ENCODE measurements around the gene SDK2.
A peak's percentile ranks its signal among the peaks of the same experiment; 100 is the strongest.

The SDK2 gene

DNA sequence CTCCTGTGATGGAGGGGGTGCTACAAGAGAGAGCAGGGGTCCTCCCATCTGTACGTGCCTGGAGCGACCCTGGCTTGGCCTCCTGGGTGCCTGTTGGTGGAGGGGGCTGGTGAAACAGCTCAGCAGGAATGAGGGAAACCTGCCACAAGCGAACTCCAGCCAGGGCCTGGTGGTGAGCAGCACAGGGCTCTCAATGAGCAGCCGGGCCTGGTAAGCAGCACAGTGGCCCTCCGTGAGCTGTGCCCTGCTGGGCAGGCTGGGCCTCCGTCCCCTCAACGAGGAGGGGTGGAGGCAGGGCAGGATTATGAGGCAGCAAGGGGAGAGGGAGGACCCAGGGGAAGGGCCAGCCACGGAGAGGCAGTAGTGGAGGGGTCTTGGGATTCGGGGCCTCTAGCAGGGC is 101.9 kb downstream of the SDK2 start:
- in situ Hi-C loops (cut with MboI; ENCODE audit: low sequenced_read_pairs): no loop called here
- Histone ChIP-seq H3K4me3 (no peak overlapping the region), H3K36me3 (replicated peaks) (no peaks in the 10 kb centered on the region), H3K27me3 (ENCODE audit: low read depth) (peaks cover 9% of the 10 kb centered on the region; the same call in 1 of the 2 replicates), H3K4me1 (no peaks in the 10 kb centered on the region), H3K9me3 (no peaks in the 10 kb centered on the region)
- no peak for DNase-seq (ENCODE audit: low spot score in 2 of 2)

GRCh38 chr17:73541561-73541981 is 102.7 kb downstream of the SDK2 start:
- peaks cover 9% of the 10 kb centered on the region; the same call in 1 of the 2 replicates for H3K27me3 ChIP-seq (ENCODE audit: low read depth)
- peak in 1 of 2 experiments; percentile 20 for DNase-seq (ENCODE audit: low spot score in 2 of 2)
- in situ Hi-C loops (cut with MboI; ENCODE audit: low sequenced_read_pairs): no loop called here
- H3K36me3 ChIP-seq (replicated peaks): no peaks in the 10 kb centered on the region
- H3K9me3 ChIP-seq: no peaks in the 10 kb centered on the region
- H3K4me1 ChIP-seq: no peaks in the 10 kb centered on the region
- no peak overlapping the region for H3K4me3 ChIP-seq

GRCh38 chr17:73541111-73541510 is 103.1 kb downstream of the SDK2 start:
- in situ Hi-C loops (cut with MboI; ENCODE audit: low sequenced_read_pairs): no loop called here
- Histone ChIP-seq H3K27me3 (ENCODE audit: low read depth) (peaks cover 9% of the 10 kb centered on the region; the same call in 1 of the 2 replicates), H3K9me3 (no peaks in the 10 kb centered on the region), H3K36me3 (replicated peaks) (no peaks in the 10 kb centered on the region), H3K4me3 (no peak overlapping the region), H3K4me1 (no peaks in the 10 kb centered on the region)
- no peak for DNase-seq (ENCODE audit: low spot score in 2 of 2)

DNA sequence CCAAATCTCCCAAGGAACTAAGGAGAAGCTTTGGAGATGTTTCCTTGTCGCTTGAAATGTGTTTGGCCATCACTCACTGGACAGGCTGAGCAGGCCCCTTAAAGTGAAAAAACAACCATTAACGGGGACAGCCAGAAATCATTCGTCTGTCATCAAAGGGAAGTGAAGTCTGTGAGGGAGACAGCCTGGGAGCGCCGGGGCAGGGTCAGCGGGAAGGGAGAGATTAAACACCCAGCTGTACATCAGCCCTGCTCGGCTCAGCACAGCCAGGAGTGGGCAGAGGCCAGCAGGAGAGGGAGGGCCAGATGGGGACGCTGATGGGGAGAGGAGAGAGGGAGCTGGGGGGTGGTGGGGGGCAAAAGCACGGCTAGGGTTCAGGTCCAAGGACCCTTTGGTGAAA is 105.1 kb downstream of the SDK2 start:
- no peak for DNase-seq (ENCODE audit: low spot score in 2 of 2)
- no peak overlapping the region for H3K4me3 ChIP-seq
- H3K27me3 ChIP-seq (ENCODE audit: low read depth): no peaks in the 10 kb centered on the region; the same call in 1 of the 2 replicates
- no peaks in the 10 kb centered on the region for H3K4me1 ChIP-seq
- no peaks in the 10 kb centered on the region for H3K36me3 ChIP-seq (replicated peaks)
- H3K9me3 ChIP-seq: no peaks in the 10 kb centered on the region
- in situ Hi-C loops (cut with MboI; ENCODE audit: low sequenced_read_pairs): no loop called here

DNA sequence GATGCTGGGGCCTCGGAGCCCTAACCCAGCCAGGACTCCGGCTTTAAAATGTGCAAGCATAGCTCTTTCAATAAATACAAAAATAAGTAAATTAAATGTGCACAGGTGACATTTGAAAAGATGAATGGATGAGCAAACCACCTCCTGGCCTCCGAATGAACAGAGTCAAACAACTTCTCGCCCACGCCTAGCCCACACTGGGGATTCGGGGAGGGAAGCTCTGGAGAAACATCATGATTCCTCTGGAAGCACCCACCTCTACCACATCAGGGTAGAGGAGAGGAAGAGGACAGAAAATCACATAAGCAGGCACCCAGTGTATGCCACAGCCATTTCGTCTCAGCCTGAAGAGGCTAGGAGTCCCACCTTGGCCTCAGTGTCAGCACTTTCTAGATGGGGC is 105.8 kb downstream of the SDK2 start:
- H3K27me3 ChIP-seq (ENCODE audit: low read depth): no peaks in the 10 kb centered on the region
- no peak for DNase-seq (ENCODE audit: low spot score in 2 of 2)
- no peak overlapping the region for H3K4me3 ChIP-seq
- no peaks in the 10 kb centered on the region for H3K36me3 ChIP-seq (replicated peaks)
- in situ Hi-C loops (cut with MboI; ENCODE audit: low sequenced_read_pairs): no loop called here
- no peaks in the 10 kb centered on the region for H3K9me3 ChIP-seq
- no peaks in the 10 kb centered on the region for H3K4me1 ChIP-seq

DNA sequence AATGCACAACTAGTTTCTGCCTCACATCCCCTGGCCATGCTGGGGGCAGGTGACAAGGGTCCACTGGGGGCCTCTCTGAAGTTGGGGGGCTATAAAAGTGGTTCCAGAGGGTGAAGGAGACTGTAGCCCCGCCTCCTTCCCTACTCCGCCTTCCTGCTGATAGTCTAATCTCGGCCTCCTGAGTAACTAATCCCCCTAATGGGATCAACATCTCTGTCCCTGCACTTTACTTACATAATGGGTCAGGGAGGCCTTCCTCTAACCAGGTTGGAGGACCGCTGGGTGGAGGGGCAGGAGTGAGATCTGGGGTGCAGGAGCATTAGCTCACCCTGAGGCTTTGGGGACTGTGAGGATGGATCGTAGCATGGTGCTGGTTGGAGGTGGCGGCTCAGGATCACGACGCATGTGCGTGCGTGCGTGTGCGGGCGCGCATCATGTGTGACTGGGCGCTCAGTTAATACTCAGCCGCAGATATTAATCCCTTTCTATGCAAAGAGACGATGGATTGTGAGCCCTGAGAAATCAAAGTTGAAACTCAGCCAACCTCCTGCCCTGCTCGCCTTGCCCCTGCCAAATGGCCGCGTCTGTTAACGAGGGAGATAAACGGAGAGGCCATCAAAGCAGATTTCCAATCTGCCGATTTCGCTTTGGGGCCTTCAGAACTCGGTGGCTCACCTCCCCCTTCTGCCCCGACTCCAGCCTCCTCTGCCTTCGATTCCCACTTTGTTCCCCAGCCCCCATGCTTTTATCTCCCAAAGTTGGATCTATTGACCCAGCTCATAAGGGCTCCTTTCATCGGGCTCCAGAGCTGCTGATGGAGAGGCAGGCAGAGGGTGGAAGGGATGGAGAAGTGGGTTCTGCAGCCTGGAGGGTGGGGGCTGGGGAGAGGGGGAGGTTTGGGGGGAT is 107.3 kb downstream of the SDK2 start:
- no peaks in the 10 kb centered on the region for H3K36me3 ChIP-seq (replicated peaks)
- H3K9me3 ChIP-seq: no peaks in the 10 kb centered on the region
- H3K4me1 ChIP-seq: no peaks in the 10 kb centered on the region
- H3K27me3 ChIP-seq (ENCODE audit: low read depth): no peaks in the 10 kb centered on the region
- no peak overlapping the region for H3K4me3 ChIP-seq
- in situ Hi-C loops (cut with MboI; ENCODE audit: low sequenced_read_pairs): no loop called here
- no peak for DNase-seq (ENCODE audit: low spot score in 2 of 2)

DNA sequence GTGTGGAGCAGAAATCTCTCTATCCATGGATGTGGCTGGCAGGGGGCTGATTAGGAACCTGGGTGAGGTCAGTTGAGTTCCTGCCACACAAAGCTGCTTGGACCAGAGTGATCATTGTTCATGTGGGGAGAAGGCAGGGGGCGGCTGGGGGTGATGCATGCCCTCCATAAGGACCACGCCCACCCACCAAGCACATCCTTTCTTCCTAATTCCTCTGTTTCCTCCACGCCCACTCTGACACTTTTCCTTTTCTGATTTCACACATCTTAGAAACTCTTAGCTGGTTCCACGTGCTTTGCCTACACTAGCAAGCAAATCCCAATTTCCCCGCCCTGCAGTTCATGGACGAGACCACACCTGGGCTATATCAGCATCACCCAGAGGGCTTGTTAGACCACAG is 108.5 kb downstream of the SDK2 start:
- Histone ChIP-seq H3K9me3 (no peaks in the 10 kb centered on the region), H3K4me1 (no peaks in the 10 kb centered on the region), H3K27me3 (ENCODE audit: low read depth) (no peaks in the 10 kb centered on the region), H3K36me3 (replicated peaks) (no peaks in the 10 kb centered on the region), H3K4me3 (no peak overlapping the region)
- in situ Hi-C loops (cut with MboI; ENCODE audit: low sequenced_read_pairs): no loop called here
- DNase-seq (ENCODE audit: low spot score in 2 of 2): no peak

- in situ Hi-C loops (cut with MboI; ENCODE audit: low sequenced_read_pairs): no loop called here
- no peaks in the 10 kb centered on the region for H3K36me3 ChIP-seq (replicated peaks)
- no peak for DNase-seq (ENCODE audit: low spot score in 2 of 2)
- H3K9me3 ChIP-seq: no peaks in the 10 kb centered on the region
- no peaks in the 10 kb centered on the region for H3K4me1 ChIP-seq
- no peak overlapping the region for H3K4me3 ChIP-seq
- H3K27me3 ChIP-seq (ENCODE audit: low read depth): no peaks in the 10 kb centered on the region
Measured at GRCh38 chr17:73534209-73534909, 109.9 kb downstream of the SDK2 start.

DNA sequence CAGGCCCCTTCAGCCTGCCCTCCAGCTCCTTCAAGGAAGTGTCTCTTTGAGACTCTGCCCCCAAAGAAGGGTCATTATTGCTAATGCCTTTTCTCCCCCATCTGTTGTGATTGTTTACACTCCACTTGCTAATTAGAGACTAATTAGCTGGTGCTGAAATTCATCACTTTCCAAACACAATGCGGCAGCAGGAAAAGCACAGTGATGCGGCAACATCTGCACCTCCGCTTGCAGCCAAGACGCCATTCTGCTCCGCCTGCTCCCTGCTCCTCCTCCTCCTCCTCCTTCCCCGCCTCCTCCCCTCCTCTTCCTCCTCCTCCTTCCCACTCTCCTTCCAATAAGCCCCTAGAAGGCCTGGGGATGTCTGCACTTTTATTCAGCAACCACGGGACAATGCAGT is 110.5 kb downstream of the SDK2 start:
- H3K9me3 ChIP-seq: no peaks in the 10 kb centered on the region
- in situ Hi-C loops (cut with MboI; ENCODE audit: low sequenced_read_pairs): no loop called here
- H3K4me3 ChIP-seq: no peak overlapping the region
- H3K36me3 ChIP-seq (replicated peaks): no peaks in the 10 kb centered on the region
- no peak for DNase-seq (ENCODE audit: low spot score in 2 of 2)
- no peaks in the 10 kb centered on the region for H3K27me3 ChIP-seq (ENCODE audit: low read depth)
- no peaks in the 10 kb centered on the region for H3K4me1 ChIP-seq

GRCh38 chr17:73533127-73533526 is 111.1 kb downstream of the SDK2 start:
- no peaks in the 10 kb centered on the region for H3K27me3 ChIP-seq (ENCODE audit: low read depth)
- no peaks in the 10 kb centered on the region for H3K36me3 ChIP-seq (replicated peaks)
- in situ Hi-C loops (cut with MboI; ENCODE audit: low sequenced_read_pairs): no loop called here
- no peak overlapping the region for H3K4me3 ChIP-seq
- no peak for DNase-seq (ENCODE audit: low spot score in 2 of 2)
- no peaks in the 10 kb centered on the region for H3K4me1 ChIP-seq
- H3K9me3 ChIP-seq: no peaks in the 10 kb centered on the region

DNA sequence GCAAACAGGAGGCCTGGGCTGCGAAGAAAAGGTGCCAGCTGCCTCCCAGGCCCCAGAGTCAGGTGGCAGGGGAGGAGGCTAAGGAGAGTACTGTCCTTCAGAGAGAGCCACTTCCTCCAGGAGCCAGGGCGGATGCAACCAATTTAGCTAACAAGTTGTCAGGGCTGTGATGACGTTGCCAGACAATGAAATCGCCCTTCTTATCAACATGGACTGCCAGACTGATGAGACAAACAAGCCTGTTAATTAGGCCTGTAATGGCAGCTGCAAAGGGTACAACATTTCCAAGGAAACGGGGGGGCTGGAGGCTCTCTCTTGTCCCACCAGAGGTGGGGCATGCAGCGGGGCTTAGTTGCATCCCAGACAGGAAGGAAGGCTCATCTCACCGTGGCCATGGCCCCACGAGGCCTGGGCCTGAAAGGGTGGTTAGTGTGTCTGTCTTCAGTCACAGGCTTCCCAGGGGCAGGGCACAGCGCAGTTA is 111.8 kb downstream of the SDK2 start:
- in situ Hi-C loops (cut with MboI; ENCODE audit: low sequenced_read_pairs): no loop called here
- Histone ChIP-seq H3K4me3 (no peak overlapping the region), H3K27me3 (ENCODE audit: low read depth) (no peaks in the 10 kb centered on the region), H3K36me3 (replicated peaks) (no peaks in the 10 kb centered on the region), H3K9me3 (no peaks in the 10 kb centered on the region), H3K4me1 (no peaks in the 10 kb centered on the region)
- DNase-seq (ENCODE audit: low spot score in 2 of 2): no peak

DNA sequence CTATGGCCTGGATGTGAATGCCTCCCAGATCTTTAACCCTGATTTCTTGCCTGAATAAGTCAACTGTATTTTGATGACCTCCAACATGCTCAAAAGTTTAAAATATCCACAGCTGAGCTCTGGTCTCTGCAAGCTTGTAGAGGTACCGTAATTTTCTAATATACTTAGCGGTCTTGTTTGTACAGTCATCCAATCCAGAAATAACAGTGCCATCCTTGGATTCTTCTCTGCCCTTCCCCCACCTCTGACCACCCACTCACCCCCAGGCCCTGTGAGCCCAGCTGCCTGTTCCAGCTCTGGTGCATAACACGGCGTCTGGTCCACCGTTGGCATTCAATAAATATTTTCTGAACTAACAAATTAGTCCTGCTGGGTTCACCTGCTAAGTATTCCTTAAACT is 113.1 kb downstream of the SDK2 start:
- no peak for DNase-seq (ENCODE audit: low spot score in 2 of 2)
- Histone ChIP-seq H3K36me3 (replicated peaks) (no peaks in the 10 kb centered on the region), H3K4me3 (no peak overlapping the region), H3K4me1 (no peaks in the 10 kb centered on the region), H3K27me3 (ENCODE audit: low read depth) (no peaks in the 10 kb centered on the region), H3K9me3 (no peaks in the 10 kb centered on the region)
- in situ Hi-C loops (cut with MboI; ENCODE audit: low sequenced_read_pairs): no loop called here

- no peaks in the 10 kb centered on the region for H3K9me3 ChIP-seq
- H3K36me3 ChIP-seq (replicated peaks): no peaks in the 10 kb centered on the region
- no peak for DNase-seq (ENCODE audit: low spot score in 2 of 2)
- peaks cover under 1% of the 10 kb centered on the region; the same call in 1 of the 2 replicates for H3K27me3 ChIP-seq (ENCODE audit: low read depth)
- no peaks in the 10 kb centered on the region for H3K4me1 ChIP-seq
- in situ Hi-C loops (cut with MboI; ENCODE audit: low sequenced_read_pairs): no loop called here
- no peak overlapping the region for H3K4me3 ChIP-seq
Measured at GRCh38 chr17:73528679-73529078, 115.6 kb downstream of the SDK2 start.

DNA sequence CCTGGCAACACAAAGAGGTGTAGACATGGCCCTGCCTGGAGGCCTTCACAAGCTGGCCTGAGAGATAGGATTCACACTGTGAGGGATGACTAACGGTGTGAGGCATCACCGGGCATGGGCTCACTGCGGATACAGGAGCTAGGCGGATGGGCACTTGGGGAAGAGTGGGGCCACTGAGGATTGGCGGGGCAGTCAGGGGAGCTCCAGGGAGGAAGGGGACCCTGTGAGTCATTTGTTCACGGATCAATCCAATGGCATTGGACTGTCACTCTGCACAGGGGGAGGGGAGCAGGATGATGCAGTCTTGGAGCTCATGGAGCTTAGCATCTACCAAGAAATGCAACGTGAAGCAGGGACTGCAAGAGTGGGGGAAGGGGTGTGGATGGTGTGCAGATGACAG is 117.3 kb downstream of the SDK2 start:
- in situ Hi-C loops (cut with MboI; ENCODE audit: low sequenced_read_pairs): no loop called here
- no peak for DNase-seq (ENCODE audit: low spot score in 2 of 2)
- Histone ChIP-seq H3K4me3 (no peak overlapping the region), H3K4me1 (no peaks in the 10 kb centered on the region), H3K27me3 (ENCODE audit: low read depth) (peaks cover 3% of the 10 kb centered on the region; the same call in 1 of the 2 replicates), H3K9me3 (no peaks in the 10 kb centered on the region), H3K36me3 (replicated peaks) (no peaks in the 10 kb centered on the region)

Measured in HAP-1 (cell line).